HepG2 (cell line): Measurements from ENCODE around the gene CHID1. TPM values are rescaled to one million over a fixed set of nuclear protein-coding genes. Genes with fewer than 3 reads are reported as not detected.
A peak's percentile ranks its signal among the peaks of the same experiment; 100 is the strongest.

ENCODE experiments used
- AHR ChIP-seq: IDR thresholded peaks from 2 replicates; pipeline ENCODE4 v1.6.1; 2018; ENCODE audit warnings: missing genetic modification reagents, missing compliant biosample characterization
- CHD2 ChIP-seq: IDR thresholded peaks from 2 replicates; pipeline ENCODE4 v1.6.1; 2011; ENCODE audit warnings: low read depth, low read length, improper control_type of control experiment
- CREB1 ChIP-seq, 2 experiments: fragments of 450-650 bp in 1 of 2; IDR thresholded peaks; 2 replicates each; pipeline ENCODE4 v1.6.1; 2016 to 2017; ENCODE audit warnings: control low read depth in 1 of 2, mild to moderate bottlenecking in 1 of 2, missing compliant biosample characterization in 1 of 2, missing genetic modification characterization in 1 of 2
- DNMT3B ChIP-seq: conservative IDR thresholded peaks from 2 replicates; pipeline ENCODE4 v1.6.1; 2016; ENCODE audit warnings: missing biosample characterization, control low read depth
- EP300 ChIP-seq, 3 experiments: sonication (generic) in 1 of 3; formaldehyde crosslinking in 1 of 3; IDR thresholded peaks; 2 replicates each; pipeline versions ENCODE4 v1.5.1 to v1.6.1; 2011 to 2020; ENCODE audit warnings: low read depth in 2 of 3, low read length in 2 of 3, borderline replicate concordance in 1 of 3, improper control_type of control experiment in 1 of 3, mild to moderate bottlenecking in 1 of 3, missing genetic modification reagents in 1 of 3, moderate library complexity in 1 of 3
- FOXK1 ChIP-seq: sonication (generic); formaldehyde crosslinking; IDR thresholded peaks from 2 replicates; pipeline ENCODE4 v1.4.0; 2020; ENCODE audit warnings: low read depth, missing genetic modification reagents, borderline replicate concordance
- KAT7 ChIP-seq: IDR thresholded peaks from 2 replicates; pipeline ENCODE4 v1.6.1; 2018; ENCODE audit warnings: borderline replicate concordance, missing compliant biosample characterization
- LBX2 ChIP-seq: sonication (generic); formaldehyde crosslinking; IDR thresholded peaks from 2 replicates; pipeline ENCODE4 v1.5.0; 2020; ENCODE audit warnings: missing genetic modification reagents, mild to moderate bottlenecking, borderline replicate concordance
- MBNL3 ChIP-seq: fragments of 250-450 bp; sonication (Bioruptor Pico); conservative IDR thresholded peaks from 2 replicates; pipeline ENCODE4 v1.8.0; 2022; ENCODE audit warnings: mild to moderate bottlenecking, inconsistent platforms
- MXI1 ChIP-seq: IDR thresholded peaks from 3 replicates; pipeline ENCODE4 v1.6.1; 2012; ENCODE audit warnings: low read depth, low read length, inconsistent platforms, borderline replicate concordance
- POLR2A ChIP-seq, 2 experiments: IDR thresholded peaks; 2 replicates each; pipeline ENCODE4 v1.6.1; 2011; ENCODE audit warnings: low read depth in 2 of 2, low read length in 2 of 2, mild to moderate bottlenecking in 1 of 2, moderate library complexity in 1 of 2; ENCODE audit not compliant: insufficient read depth in 1 of 2
- SMAD9 ChIP-seq: sonication (generic); formaldehyde crosslinking; IDR thresholded peaks from 2 replicates; pipeline ENCODE4 v1.5.1; 2020; ENCODE audit warnings: mild to moderate bottlenecking, missing genetic modification reagents
- SRY ChIP-seq: sonication (generic); formaldehyde crosslinking; IDR thresholded peaks from 2 replicates; pipeline ENCODE4 v1.8.0; 2022; ENCODE audit warnings: mild to moderate bottlenecking, missing genetic modification reagents
- TOPORS ChIP-seq: sonication (generic); formaldehyde crosslinking; IDR thresholded peaks from 2 replicates; pipeline ENCODE4 v1.8.0; 2023; ENCODE audit warnings: mild to moderate bottlenecking, missing genetic modification reagents
- YY1 ChIP-seq: IDR thresholded peaks from 2 replicates; pipeline ENCODE4 v1.6.1; 2011; ENCODE audit warnings: low read length, low read depth, moderate library complexity, mild to moderate bottlenecking; ENCODE audit not compliant: insufficient read depth, insufficient replicate concordance
- ZBTB8A ChIP-seq: sonication (generic); formaldehyde crosslinking; IDR thresholded peaks from 2 replicates; pipeline ENCODE4 v1.4.0; 2020; ENCODE audit warnings: mild to moderate bottlenecking, low read depth, missing genetic modification reagents, borderline replicate concordance
- ZNF232 ChIP-seq: sonication (generic); formaldehyde crosslinking; IDR thresholded peaks from 2 replicates; pipeline ENCODE4 v1.4.0; 2020; ENCODE audit warnings: missing genetic modification reagents, borderline replicate concordance
- ZNF264 ChIP-seq: sonication (generic); formaldehyde crosslinking; IDR thresholded peaks from 2 replicates; pipeline ENCODE4 v1.4.0; 2020; ENCODE audit warnings: missing genetic modification reagents
- ZNF326 ChIP-seq: sonication (generic); formaldehyde crosslinking; IDR thresholded peaks from 2 replicates; pipeline ENCODE4 v1.4.0; 2020; ENCODE audit warnings: missing genetic modification reagents, borderline replicate concordance
- ZNF33B ChIP-seq: sonication (generic); formaldehyde crosslinking; IDR thresholded peaks from 2 replicates; pipeline ENCODE4 v1.5.1; 2020; ENCODE audit warnings: mild to moderate bottlenecking, missing genetic modification reagents
- ZNF468 ChIP-seq: sonication (generic); formaldehyde crosslinking; IDR thresholded peaks from 2 replicates; pipeline ENCODE4 v1.8.0; 2022; ENCODE audit warnings: mild to moderate bottlenecking, moderate library complexity, missing genetic modification reagents
- ZNF766 ChIP-seq: sonication (generic); formaldehyde crosslinking; IDR thresholded peaks from 2 replicates; pipeline ENCODE4 v1.5.0; 2020; ENCODE audit warnings: missing genetic modification reagents, borderline replicate concordance
- polyA plus RNA-seq, 8 experiments: library from polyadenylated mRNA; depleted of rRNA in 3 of 8; stranded (reverse) in 7 of 8; unstranded in 1 of 8; fragments of >200 nt; fragmentation: Illumina TruSeq in 4 of 8; extraction: Trizol in 4 of 8; gene quantifications; 2 replicates each; pipeline versions ENCODE4 v1.2.1 to v1.2.3, GENCODE V29; 2011 to 2016; ENCODE audit warnings: low read depth in 4 of 8, missing spikeins in 1 of 8, mixed read lengths in 1 of 8; ENCODE audit not compliant: insufficient read depth in 1 of 8
- total RNA-seq, 5 experiments: library from RNA; depleted of rRNA; stranded (reverse); fragments of >200 nt; fragmentation: Illumina TruSeq; extraction: Trizol; gene quantifications; 2 replicates each; pipeline ENCODE4 v1.2.3, GENCODE V29; 2016; ENCODE audit warnings: low read depth in 1 of 5
- TF ChIP-seq, protein P1 (sequence below): sonication (generic); formaldehyde crosslinking; IDR thresholded peaks from 2 replicates; pipeline ENCODE4 v1.8.0; 2022; ENCODE audit warnings: missing genetic modification reagents, low read depth, mild to moderate bottlenecking, borderline replicate concordance
- TF ChIP-seq, protein P2 (sequence below): sonication (generic); formaldehyde crosslinking; conservative IDR thresholded peaks from 2 replicates; pipeline ENCODE4 v1.8.0; 2022; ENCODE audit warnings: mild to moderate bottlenecking, moderate library complexity, missing genetic modification reagents
- TF ChIP-seq, protein P3 (sequence below): sonication (generic); formaldehyde crosslinking; IDR thresholded peaks from 2 replicates; pipeline ENCODE4 v1.8.1; 2022; ENCODE audit warnings: low read depth, mild to moderate bottlenecking, missing genetic modification reagents

The CHID1 gene
- total and polyA plus RNA-seq, 2 of the 13 experiments (the other 11 are each of a cell fraction or from before 2014, with no cell fraction given) = 65.1 to 93.6 TPM

DNA sequence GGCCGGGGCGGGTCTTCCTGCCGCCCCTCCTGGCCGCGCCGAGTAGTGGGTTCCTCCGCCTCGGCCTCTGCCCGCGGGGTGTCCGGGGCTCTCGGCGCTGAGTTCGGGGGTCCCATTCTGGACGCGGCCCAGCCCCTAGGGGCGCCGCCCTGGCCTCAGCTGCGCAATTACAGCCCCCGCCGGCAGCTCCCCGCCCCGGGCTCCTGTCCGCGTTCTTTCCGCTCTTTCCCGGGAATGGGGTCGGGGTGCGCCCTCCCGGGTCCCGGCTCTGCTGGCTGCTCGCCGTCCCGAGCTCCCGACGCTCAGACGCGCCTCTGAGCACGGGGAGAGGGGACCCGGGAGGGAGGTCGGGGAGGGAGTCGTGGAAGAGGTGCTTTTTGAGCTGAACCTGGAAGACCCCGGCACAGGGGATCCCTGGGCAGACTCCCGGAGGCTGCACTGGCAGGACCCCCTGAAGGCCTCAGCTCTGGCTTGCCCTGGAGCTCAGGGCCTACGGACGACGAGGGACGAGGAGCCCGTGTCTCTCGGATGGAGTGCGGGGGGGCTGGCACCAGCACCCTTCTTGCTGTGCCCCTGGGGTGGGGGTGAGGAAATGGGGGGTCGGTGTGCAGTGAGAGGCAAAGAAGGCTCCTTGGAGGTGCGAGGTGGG is 67.4 kb downstream of the CHID1 start (continued):
- TF ChIP-seq ZNF264 (CRISPR knock-in tag) (0 out of 2 replicates have a peak, but pooled peaks have one; percentile 4), SRY (CRISPR knock-in tag) (no peak), LBX2 (no peak), ZNF766 (CRISPR knock-in tag) (no peak), ZNF232 (CRISPR knock-in tag) (no peak), ZNF33B (0 out of 2 replicates have a peak, but pooled peaks have one; percentile 39), CREB1 (IDR thresholded peaks at IDR 0.05) (no peak), CREB1 (CRISPR knock-in tag; IDR thresholded peaks at IDR 0.05) (no peak), YY1 (no peak), SMAD9 (CRISPR knock-in tag) (no peak), MXI1 (no peak), AHR (no peak), ZNF326 (CRISPR knock-in tag) (no peak), KAT7 (CRISPR knock-in tag) (no peak), EP300 (IDR thresholded peaks at IDR 0.05; ENCODE audit: low read depth in 2 of 2, low read length in 2 of 2) (no peak), EP300 (CRISPR knock-in tag; IDR thresholded peaks at IDR 0.05; ENCODE audit: borderline replicate concordance) (no peak), MBNL3 (CRISPR knock-in tag) (no peak), POLR2A (IDR thresholded peaks at IDR 0.05; ENCODE audit: insufficient read depth in 1 of 2, low read depth in 2 of 2, low read length in 2 of 2) (no peak), TOPORS (no peak), DNMT3B (CRISPR knock-in tag) (no peak), ZNF468 (no peak), FOXK1 (CRISPR knock-in tag) (no peak), CHD2 (no peak), ZBTB8A (CRISPR knock-in tag) (no peak)
- TF ChIP-seq, protein P1, sequence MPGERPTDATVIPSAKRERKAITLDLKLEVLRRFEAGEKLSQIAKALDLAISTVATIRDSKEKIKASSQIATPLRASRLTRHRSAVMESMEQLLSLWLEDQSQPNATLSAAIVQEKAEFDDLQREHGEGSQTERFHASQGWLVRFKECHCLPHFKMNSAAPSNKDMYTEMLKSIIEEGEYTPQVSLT (CRISPR knock-in tag) = no peak
- TF ChIP-seq, protein P2, sequence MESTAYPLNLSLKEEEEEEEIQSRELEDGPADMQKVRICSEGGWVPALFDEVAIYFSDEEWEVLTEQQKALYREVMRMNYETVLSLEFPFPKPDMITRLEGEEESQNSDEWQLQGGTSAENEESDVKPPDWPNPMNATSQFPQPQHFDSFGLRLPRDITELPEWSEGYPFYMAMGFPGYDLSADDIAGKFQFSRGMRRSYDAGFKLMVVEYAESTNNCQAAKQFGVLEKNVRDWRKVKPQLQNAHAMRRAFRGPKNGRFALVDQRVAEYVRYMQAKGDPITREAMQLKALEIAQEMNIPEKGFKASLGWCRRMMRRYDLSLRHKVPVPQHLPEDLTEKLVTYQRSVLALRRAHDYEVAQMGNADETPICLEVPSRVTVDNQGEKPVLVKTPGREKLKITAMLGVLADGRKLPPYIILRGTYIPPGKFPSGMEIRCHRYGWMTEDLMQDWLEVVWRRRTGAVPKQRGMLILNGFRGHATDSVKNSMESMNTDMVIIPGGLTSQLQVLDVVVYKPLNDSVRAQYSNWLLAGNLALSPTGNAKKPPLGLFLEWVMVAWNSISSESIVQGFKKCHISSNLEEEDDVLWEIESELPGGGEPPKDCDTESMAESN (CRISPR knock-in tag) = no peak
- TF ChIP-seq, protein P3, sequence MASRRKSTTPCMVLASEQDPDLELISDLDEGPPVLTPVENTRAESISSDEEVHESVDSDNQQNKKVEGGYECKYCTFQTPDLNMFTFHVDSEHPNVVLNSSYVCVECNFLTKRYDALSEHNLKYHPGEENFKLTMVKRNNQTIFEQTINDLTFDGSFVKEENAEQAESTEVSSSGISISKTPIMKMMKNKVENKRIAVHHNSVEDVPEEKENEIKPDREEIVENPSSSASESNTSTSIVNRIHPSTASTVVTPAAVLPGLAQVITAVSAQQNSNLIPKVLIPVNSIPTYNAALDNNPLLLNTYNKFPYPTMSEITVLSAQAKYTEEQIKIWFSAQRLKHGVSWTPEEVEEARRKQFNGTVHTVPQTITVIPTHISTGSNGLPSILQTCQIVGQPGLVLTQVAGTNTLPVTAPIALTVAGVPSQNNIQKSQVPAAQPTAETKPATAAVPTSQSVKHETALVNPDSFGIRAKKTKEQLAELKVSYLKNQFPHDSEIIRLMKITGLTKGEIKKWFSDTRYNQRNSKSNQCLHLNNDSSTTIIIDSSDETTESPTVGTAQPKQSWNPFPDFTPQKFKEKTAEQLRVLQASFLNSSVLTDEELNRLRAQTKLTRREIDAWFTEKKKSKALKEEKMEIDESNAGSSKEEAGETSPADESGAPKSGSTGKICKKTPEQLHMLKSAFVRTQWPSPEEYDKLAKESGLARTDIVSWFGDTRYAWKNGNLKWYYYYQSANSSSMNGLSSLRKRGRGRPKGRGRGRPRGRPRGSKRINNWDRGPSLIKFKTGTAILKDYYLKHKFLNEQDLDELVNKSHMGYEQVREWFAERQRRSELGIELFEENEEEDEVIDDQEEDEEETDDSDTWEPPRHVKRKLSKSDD (CRISPR knock-in tag) = no peak
